GM23338 (cell line): Measurements from ENCODE around the gene KAT8. TPM values are rescaled to one million over a fixed set of nuclear protein-coding genes. Genes with fewer than 3 reads are reported as not detected.

Source experiments
- ATAC-seq: fragments of 200-7000 bp; cut with Tn5 transposase; 3 replicates; pipeline ENCODE4 v1.9.1; 2020
- DNase-seq: peaks from one replicate; pipeline ENCODE4 v3.0.0-alpha.2; 2015; ENCODE audit warnings: low spot score
- H2AFZ ChIP-seq: fragments of 200-600 bp; sonication (generic); 2 replicates; pipeline ENCODE4 v1.8.0; 2016; ENCODE audit warnings: antibody characterized with exemption, mild to moderate bottlenecking, moderate library complexity
- H3F3A ChIP-seq: fragments of 200-600 bp; sonication (generic); replicated peaks from 2 replicates; pipeline ENCODE4 v1.8.0; 2017; ENCODE audit warnings: antibody characterized with exemption, mixed run types, low read depth
- H3K27ac ChIP-seq: fragments of 200-600 bp; sonication (generic); 2 replicates; pipeline ENCODE4 v1.6.1; 2016; ENCODE audit warnings: low read depth
- H3K27me3 ChIP-seq: fragments of 200-600 bp; sonication (generic); 2 replicates; pipeline ENCODE4 v1.8.0; 2016; ENCODE audit warnings: mild to moderate bottlenecking, mixed run types, moderate library complexity; ENCODE audit not compliant: insufficient read depth
- H3K36me3 ChIP-seq: fragments of 200-600 bp; sonication (generic); 2 replicates; pipeline ENCODE4 v1.8.0; 2016; ENCODE audit warnings: mild to moderate bottlenecking; ENCODE audit not compliant: insufficient read depth
- H3K4me1 ChIP-seq: fragments of 200-600 bp; sonication (generic); 2 replicates; pipeline ENCODE4 v1.8.0; 2016; ENCODE audit warnings: mild to moderate bottlenecking, moderate library complexity; ENCODE audit not compliant: insufficient read depth
- H3K4me2 ChIP-seq: fragments of 200-600 bp; sonication (generic); 2 replicates; pipeline ENCODE4 v1.7.1; 2017; ENCODE audit warnings: mixed run types
- H3K4me3 ChIP-seq: fragments of 200-600 bp; sonication (generic); 2 replicates; pipeline ENCODE4 v1.6.1; 2016; ENCODE audit warnings: mixed run types
- H3K79me2 ChIP-seq: fragments of 200-600 bp; sonication (generic); replicated peaks from 2 replicates; pipeline ENCODE4 v1.8.0; 2017; ENCODE audit warnings: mild to moderate bottlenecking; ENCODE audit not compliant: insufficient read depth
- H3K9me2 ChIP-seq: fragments of 200-600 bp; sonication (generic); 2 replicates; pipeline ENCODE4 v1.8.0; 2017; ENCODE audit not compliant: insufficient read depth
- H4K20me1 ChIP-seq: fragments of 200-600 bp; sonication (generic); replicated peaks from 2 replicates; pipeline ENCODE4 v1.8.0; 2017; ENCODE audit warnings: mild to moderate bottlenecking; ENCODE audit not compliant: insufficient read depth
- H3K27ac Mint-ChIP-seq: 2 replicates; pipeline ENCODE4 v1.8.0; 2020; ENCODE audit warnings: inconsistent platforms, mild to moderate bottlenecking, moderate library complexity, mixed read lengths
- H3K27me3 Mint-ChIP-seq: 3 replicates; pipeline ENCODE4 v1.8.0; 2022; ENCODE audit warnings: low read depth, mild to moderate bottlenecking, moderate library complexity, mixed read lengths, inconsistent platforms; ENCODE audit not compliant: insufficient read depth, poor library complexity
- H3K36me3 Mint-ChIP-seq: 3 replicates; pipeline ENCODE4 v1.8.0; 2021; ENCODE audit warnings: low read depth, mild to moderate bottlenecking, inconsistent platforms, moderate library complexity, mixed read lengths
- H3K4me1 Mint-ChIP-seq: 3 replicates; pipeline ENCODE4 v1.8.0; 2020; ENCODE audit warnings: mild to moderate bottlenecking, inconsistent platforms, mixed read lengths
- H3K4me3 Mint-ChIP-seq: 3 replicates; pipeline ENCODE4 v1.8.0; 2021; ENCODE audit warnings: moderate library complexity, mild to moderate bottlenecking, inconsistent platforms, mixed read lengths
- H3K9me3 Mint-ChIP-seq: 3 replicates; pipeline ENCODE4 v1.8.0; 2020; ENCODE audit warnings: moderate library complexity, mild to moderate bottlenecking, inconsistent platforms, mixed read lengths
- CREB1 ChIP-seq: fragments of 250-450 bp; sonication (Bioruptor Pico); IDR thresholded peaks from 2 replicates; pipeline ENCODE4 v1.5.0; 2020; ENCODE audit warnings: low read depth, mild to moderate bottlenecking, moderate library complexity
- EZH2 ChIP-seq: fragments of 200-600 bp; sonication (generic); IDR thresholded peaks from one replicate; pipeline ENCODE4 v1.8.0; 2017; ENCODE audit warnings: antibody characterized with exemption, mild to moderate bottlenecking, low read depth; ENCODE audit not compliant: unreplicated experiment
- EZH2phosphoT487 ChIP-seq: fragments of 200-600 bp; sonication (generic); IDR thresholded peaks from one replicate; pipeline ENCODE4 v1.8.1; 2018; ENCODE audit warnings: antibody characterized with exemption; ENCODE audit not compliant: unreplicated experiment
- JUNB ChIP-seq: IDR thresholded peaks from one replicate; pipeline ENCODE4 v1.6.1; 2016; ENCODE audit warnings: antibody characterized with exemption; ENCODE audit not compliant: unreplicated experiment
- NANOG ChIP-seq: IDR thresholded peaks from 2 replicates; pipeline ENCODE4 v1.6.1; 2016; ENCODE audit warnings: antibody characterized with exemption, borderline replicate concordance
- POLR2AphosphoS5 ChIP-seq: IDR thresholded peaks from 2 replicates; pipeline ENCODE4 v1.6.1; 2016; ENCODE audit warnings: antibody characterized with exemption, low read depth
- STAT1 ChIP-seq: IDR thresholded peaks from one replicate; pipeline ENCODE4 v1.6.1; 2016; ENCODE audit warnings: antibody characterized with exemption; ENCODE audit not compliant: unreplicated experiment
- ZNF114 ChIP-seq: fragments of 250-450 bp; sonication (Bioruptor Pico); IDR thresholded peaks from 2 replicates; pipeline ENCODE4 v1.5.0; 2020; ENCODE audit warnings: mild to moderate bottlenecking, moderate library complexity
- ZNF331 ChIP-seq: fragments of 250-450 bp; sonication (Bioruptor Pico); IDR thresholded peaks from 2 replicates; pipeline ENCODE4 v1.5.0; 2020; ENCODE audit warnings: low read depth, mild to moderate bottlenecking, moderate library complexity
- polyA plus RNA-seq: library from polyadenylated mRNA; unstranded; fragments of >200 nt; fragmentation: Nextera tagmentation; extraction: Ambion mirVana; gene quantifications from 2 replicates; pipeline ENCODE4 v1.2.1, GENCODE V29; 2016
- total RNA-seq: library from RNA; depleted of rRNA; stranded (reverse); fragments of >200 nt; shearing (Covaris generic); gene quantifications from 2 replicates; pipeline ENCODE4 v1.2.3, GENCODE V29; 2014
- TF ChIP-seq, protein P1 (sequence below): IDR thresholded peaks from 2 replicates; pipeline ENCODE4 v1.6.1; 2016; ENCODE audit warnings: antibody characterized with exemption
- TF ChIP-seq, protein P2 (sequence below): IDR thresholded peaks from one replicate; pipeline ENCODE4 v1.6.1; 2018; ENCODE audit warnings: antibody characterized with exemption; ENCODE audit not compliant: unreplicated experiment
- TF ChIP-seq, protein P3 (sequence below), 2 experiments: fragments of 200-600 bp in 1 of 2; sonication (generic) in 1 of 2; conservative IDR thresholded peaks; 2 replicates each; pipeline versions ENCODE4 v1.5.1 to v1.6.1; 2016 to 2017; ENCODE audit warnings: antibody characterized with exemption in 2 of 2, low read depth in 2 of 2, mild to moderate bottlenecking in 2 of 2, moderate library complexity in 1 of 2
- TF ChIP-seq, protein P4 (sequence below): fragments of 250-450 bp; sonication (Bioruptor Pico); IDR thresholded peaks from 2 replicates; pipeline ENCODE4 v1.5.0; 2020; ENCODE audit warnings: mild to moderate bottlenecking, moderate library complexity

KAT8 gene
- total and polyA plus RNA-seq, 2 experiments from 2014 or later = 47.6 to 85.4 TPM

DNA sequence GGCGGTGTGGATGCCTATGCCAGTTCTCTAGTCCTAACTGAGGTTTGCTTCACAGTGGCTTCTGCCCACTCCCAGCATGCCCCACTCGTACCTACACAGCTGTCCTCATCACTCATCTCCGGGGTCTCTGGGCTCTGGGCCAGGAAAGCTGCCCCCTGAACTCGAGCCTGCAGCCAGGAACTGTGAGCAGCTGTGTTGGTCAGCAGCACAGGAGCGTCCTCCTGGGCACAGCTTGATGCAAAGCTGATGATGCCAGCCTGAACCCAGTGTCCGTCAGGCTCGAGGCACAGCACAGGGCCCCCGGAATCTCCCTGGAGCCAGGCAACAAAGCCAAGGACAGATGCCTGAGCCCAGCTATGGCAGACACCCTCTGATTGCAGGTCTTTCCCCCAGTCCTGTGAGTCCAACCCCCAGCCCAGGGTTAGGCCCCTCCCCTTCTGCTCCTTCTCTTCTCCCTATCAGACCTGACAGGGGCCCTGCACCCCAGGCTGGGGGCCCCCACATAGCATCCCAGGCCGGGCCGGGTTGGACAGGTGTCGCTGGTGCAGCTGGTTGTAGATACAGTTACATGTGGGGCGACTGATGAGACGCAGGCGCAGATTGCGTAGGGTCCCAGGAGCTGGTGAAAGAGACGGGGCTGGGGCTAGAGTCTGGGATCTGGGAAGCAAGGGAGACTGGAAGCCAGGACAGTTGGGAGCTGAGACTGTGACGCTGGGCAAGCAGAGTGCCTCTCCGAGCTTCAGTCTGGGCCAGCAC lies 31.4 kb upstream of the KAT8 start:
- Histone ChIP-seq H3F3A (no peaks in the 10 kb centered on the region), H3K4me2 (no peak overlapping the region), H3K36me3 (no peaks in the 10 kb centered on the region), H3K9me2 (no peaks in the 10 kb centered on the region), H3K4me1 (no peaks in the 10 kb centered on the region), H3K27me3 (no peaks in the 10 kb centered on the region), H3K79me2 (no peaks in the 10 kb centered on the region), H2AFZ (no peak overlapping the region), H3K27ac (no peak overlapping the region), H3K4me3 (no peak overlapping the region), H4K20me1 (no peaks in the 10 kb centered on the region; the same call in 1 of the 2 replicates)
- Mint-ChIP-seq H3K27me3 (peaks cover 17% of the 10 kb centered on the region), H3K36me3 (peaks cover 21% of the 10 kb centered on the region), H3K4me3 (no peak overlapping the region), H3K9me3 (no peaks in the 10 kb centered on the region), H3K27ac (peak overlapping the region; percentile 29; the same call in 1 of the 2 replicates), H3K4me1 (peaks cover 5% of the 10 kb centered on the region; the same call in 1 of the 3 replicates)
- DNase-seq (no peak), ATAC-seq (no peak)
- TF ChIP-seq, protein P1, sequence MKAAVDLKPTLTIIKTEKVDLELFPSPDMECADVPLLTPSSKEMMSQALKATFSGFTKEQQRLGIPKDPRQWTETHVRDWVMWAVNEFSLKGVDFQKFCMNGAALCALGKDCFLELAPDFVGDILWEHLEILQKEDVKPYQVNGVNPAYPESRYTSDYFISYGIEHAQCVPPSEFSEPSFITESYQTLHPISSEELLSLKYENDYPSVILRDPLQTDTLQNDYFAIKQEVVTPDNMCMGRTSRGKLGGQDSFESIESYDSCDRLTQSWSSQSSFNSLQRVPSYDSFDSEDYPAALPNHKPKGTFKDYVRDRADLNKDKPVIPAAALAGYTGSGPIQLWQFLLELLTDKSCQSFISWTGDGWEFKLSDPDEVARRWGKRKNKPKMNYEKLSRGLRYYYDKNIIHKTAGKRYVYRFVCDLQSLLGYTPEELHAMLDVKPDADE = no peak
- TF ChIP-seq, protein P2, sequence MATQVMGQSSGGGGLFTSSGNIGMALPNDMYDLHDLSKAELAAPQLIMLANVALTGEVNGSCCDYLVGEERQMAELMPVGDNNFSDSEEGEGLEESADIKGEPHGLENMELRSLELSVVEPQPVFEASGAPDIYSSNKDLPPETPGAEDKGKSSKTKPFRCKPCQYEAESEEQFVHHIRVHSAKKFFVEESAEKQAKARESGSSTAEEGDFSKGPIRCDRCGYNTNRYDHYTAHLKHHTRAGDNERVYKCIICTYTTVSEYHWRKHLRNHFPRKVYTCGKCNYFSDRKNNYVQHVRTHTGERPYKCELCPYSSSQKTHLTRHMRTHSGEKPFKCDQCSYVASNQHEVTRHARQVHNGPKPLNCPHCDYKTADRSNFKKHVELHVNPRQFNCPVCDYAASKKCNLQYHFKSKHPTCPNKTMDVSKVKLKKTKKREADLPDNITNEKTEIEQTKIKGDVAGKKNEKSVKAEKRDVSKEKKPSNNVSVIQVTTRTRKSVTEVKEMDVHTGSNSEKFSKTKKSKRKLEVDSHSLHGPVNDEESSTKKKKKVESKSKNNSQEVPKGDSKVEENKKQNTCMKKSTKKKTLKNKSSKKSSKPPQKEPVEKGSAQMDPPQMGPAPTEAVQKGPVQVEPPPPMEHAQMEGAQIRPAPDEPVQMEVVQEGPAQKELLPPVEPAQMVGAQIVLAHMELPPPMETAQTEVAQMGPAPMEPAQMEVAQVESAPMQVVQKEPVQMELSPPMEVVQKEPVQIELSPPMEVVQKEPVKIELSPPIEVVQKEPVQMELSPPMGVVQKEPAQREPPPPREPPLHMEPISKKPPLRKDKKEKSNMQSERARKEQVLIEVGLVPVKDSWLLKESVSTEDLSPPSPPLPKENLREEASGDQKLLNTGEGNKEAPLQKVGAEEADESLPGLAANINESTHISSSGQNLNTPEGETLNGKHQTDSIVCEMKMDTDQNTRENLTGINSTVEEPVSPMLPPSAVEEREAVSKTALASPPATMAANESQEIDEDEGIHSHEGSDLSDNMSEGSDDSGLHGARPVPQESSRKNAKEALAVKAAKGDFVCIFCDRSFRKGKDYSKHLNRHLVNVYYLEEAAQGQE = no peak
- TF ChIP-seq EZH2phosphoT487 = no peak
- TF ChIP-seq, protein P3, sequence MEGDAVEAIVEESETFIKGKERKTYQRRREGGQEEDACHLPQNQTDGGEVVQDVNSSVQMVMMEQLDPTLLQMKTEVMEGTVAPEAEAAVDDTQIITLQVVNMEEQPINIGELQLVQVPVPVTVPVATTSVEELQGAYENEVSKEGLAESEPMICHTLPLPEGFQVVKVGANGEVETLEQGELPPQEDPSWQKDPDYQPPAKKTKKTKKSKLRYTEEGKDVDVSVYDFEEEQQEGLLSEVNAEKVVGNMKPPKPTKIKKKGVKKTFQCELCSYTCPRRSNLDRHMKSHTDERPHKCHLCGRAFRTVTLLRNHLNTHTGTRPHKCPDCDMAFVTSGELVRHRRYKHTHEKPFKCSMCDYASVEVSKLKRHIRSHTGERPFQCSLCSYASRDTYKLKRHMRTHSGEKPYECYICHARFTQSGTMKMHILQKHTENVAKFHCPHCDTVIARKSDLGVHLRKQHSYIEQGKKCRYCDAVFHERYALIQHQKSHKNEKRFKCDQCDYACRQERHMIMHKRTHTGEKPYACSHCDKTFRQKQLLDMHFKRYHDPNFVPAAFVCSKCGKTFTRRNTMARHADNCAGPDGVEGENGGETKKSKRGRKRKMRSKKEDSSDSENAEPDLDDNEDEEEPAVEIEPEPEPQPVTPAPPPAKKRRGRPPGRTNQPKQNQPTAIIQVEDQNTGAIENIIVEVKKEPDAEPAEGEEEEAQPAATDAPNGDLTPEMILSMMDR (conservative IDR thresholded peaks at IDR 0.05; ENCODE audit: low read depth in 2 of 2) = no peak
- TF ChIP-seq POLR2AphosphoS5 = no peak
- no peak for TF ChIP-seq NANOG
- no peak for TF ChIP-seq CREB1 (CRISPR knock-in tag)
- no peak for TF ChIP-seq ZNF114 (CRISPR knock-in tag)
- no peak for TF ChIP-seq JUNB
- TF ChIP-seq, protein P4, sequence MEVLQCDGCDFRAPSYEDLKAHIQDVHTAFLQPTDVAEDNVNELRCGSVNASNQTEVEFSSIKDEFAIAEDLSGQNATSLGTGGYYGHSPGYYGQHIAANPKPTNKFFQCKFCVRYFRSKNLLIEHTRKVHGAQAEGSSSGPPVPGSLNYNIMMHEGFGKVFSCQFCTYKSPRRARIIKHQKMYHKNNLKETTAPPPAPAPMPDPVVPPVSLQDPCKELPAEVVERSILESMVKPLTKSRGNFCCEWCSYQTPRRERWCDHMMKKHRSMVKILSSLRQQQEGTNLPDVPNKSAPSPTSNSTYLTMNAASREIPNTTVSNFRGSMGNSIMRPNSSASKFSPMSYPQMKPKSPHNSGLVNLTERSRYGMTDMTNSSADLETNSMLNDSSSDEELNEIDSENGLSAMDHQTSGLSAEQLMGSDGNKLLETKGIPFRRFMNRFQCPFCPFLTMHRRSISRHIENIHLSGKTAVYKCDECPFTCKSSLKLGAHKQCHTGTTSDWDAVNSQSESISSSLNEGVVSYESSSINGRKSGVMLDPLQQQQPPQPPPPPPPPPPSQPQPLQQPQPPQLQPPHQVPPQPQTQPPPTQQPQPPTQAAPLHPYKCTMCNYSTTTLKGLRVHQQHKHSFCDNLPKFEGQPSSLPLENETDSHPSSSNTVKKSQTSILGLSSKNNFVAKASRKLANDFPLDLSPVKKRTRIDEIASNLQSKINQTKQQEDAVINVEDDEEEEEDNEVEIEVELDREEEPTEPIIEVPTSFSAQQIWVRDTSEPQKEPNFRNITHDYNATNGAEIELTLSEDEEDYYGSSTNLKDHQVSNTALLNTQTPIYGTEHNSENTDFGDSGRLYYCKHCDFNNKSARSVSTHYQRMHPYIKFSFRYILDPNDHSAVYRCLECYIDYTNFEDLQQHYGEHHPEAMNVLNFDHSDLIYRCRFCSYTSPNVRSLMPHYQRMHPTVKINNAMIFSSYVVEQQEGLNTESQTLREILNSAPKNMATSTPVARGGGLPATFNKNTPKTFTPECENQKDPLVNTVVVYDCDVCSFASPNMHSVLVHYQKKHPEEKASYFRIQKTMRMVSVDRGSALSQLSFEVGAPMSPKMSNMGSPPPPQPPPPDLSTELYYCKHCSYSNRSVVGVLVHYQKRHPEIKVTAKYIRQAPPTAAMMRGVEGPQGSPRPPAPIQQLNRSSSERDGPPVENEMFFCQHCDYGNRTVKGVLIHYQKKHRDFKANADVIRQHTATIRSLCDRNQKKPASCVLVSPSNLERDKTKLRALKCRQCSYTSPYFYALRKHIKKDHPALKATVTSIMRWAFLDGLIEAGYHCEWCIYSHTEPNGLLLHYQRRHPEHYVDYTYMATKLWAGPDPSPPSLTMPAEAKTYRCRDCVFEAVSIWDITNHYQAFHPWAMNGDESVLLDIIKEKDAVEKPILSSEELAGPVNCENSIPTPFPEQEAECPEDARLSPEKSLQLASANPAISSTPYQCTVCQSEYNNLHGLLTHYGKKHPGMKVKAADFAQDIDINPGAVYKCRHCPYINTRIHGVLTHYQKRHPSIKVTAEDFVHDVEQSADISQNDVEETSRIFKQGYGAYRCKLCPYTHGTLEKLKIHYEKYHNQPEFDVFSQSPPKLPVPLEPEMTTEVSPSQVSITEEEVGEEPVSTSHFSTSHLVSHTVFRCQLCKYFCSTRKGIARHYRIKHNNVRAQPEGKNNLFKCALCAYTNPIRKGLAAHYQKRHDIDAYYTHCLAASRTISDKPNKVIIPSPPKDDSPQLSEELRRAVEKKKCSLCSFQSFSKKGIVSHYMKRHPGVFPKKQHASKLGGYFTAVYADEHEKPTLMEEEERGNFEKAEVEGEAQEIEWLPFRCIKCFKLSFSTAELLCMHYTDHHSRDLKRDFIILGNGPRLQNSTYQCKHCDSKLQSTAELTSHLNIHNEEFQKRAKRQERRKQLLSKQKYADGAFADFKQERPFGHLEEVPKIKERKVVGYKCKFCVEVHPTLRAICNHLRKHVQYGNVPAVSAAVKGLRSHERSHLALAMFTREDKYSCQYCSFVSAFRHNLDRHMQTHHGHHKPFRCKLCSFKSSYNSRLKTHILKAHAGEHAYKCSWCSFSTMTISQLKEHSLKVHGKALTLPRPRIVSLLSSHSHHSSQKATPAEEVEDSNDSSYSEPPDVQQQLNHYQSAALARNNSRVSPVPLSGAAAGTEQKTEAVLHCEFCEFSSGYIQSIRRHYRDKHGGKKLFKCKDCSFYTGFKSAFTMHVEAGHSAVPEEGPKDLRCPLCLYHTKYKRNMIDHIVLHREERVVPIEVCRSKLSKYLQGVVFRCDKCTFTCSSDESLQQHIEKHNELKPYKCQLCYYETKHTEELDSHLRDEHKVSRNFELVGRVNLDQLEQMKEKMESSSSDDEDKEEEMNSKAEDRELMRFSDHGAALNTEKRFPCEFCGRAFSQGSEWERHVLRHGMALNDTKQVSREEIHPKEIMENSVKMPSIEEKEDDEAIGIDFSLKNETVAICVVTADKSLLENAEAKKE = no peak
- TF ChIP-seq ZNF331 (CRISPR knock-in tag) = no peak
- no peak for TF ChIP-seq EZH2
- no peak for TF ChIP-seq STAT1
